HepG2 (cell line): ENCODE results near the gene CHID1.

Experiments
- KLF6 ChIP-seq: IDR thresholded peaks from 2 replicates; pipeline ENCODE4 v1.8.0; 2016; ENCODE audit warnings: missing biosample characterization, missing genetic modification reagents
- SRF ChIP-seq: IDR thresholded peaks from 2 replicates; pipeline ENCODE4 v1.6.1; 2011; ENCODE audit warnings: mild to moderate bottlenecking, low read depth, low read length, moderate library complexity
- ZNF407 ChIP-seq: sonication (generic); formaldehyde crosslinking; IDR thresholded peaks from one replicate; pipeline ENCODE4 v1.5.1; 2020; ENCODE audit warnings: mild to moderate bottlenecking, missing genetic modification reagents; ENCODE audit errors: not compliant biosample characterization

- TF ChIP-seq ZNF407 (CRISPR knock-in tag) (no peak), SRF (no peak), KLF6 (CRISPR knock-in tag) (no peak)
These were observed 65.6 kb downstream of the CHID1 start for GRCh38 chr11:844693-845644.
